NCI-H146 treated with DMSO at 0.1 percent for 48 hours (cell line): Measurements from ENCODE around the gene IFI44L.

Source experiments
- DNase-seq: peaks from one replicate; lab custom pipeline; 2025; ENCODE audit not compliant: unreplicated experiment; lab: John Stamatoyannopoulos, UW

IFI44L gene

GRCh38 chr1:78640462-78640861 lies 20.2 kb downstream of the IFI44L start:
- no peak for DNase-seq

- DNase-seq, result no peak
Observed at GRCh38 chr1:78641558-78641957, 21.3 kb downstream of the IFI44L start.

GRCh38 chr1:78645723-78646122 lies 25.5 kb downstream of the IFI44L start:
- no peak for DNase-seq

- no peak for DNase-seq
Observed at GRCh38 chr1:78647238-78647637, 27.0 kb downstream of the IFI44L start.

GRCh38 chr1:78649628-78650027 lies 29.4 kb downstream of the IFI44L start, which contains the start of gene IFI44:
Gene IFI44 (plus strand): TSS chr1:78649831. CDS start chr1:78650196, 365 bp downstream.
- no peak for DNase-seq

- no peak for DNase-seq
Observed at GRCh38 chr1:78650114-78650660, 29.9 kb downstream of the IFI44L start.

- no peak for DNase-seq
Observed at GRCh38 chr1:78651241-78651640, 31.0 kb downstream of the IFI44L start.

GRCh38 chr1:78652019-78652560 lies 31.8 kb downstream of the IFI44L start:
- DNase-seq, result no peak

- DNase-seq, result no peak
Observed at GRCh38 chr1:78658901-78659300, 38.7 kb downstream of the IFI44L start.

GRCh38 chr1:78663923-78664322 lies 43.7 kb downstream of the IFI44L start:
- DNase-seq, result no peak

GRCh38 chr1:78664763-78665162 lies 44.5 kb downstream of the IFI44L start:
- no peak for DNase-seq

- no peak for DNase-seq
Observed at GRCh38 chr1:78665809-78666208, 45.6 kb downstream of the IFI44L start.

GRCh38 chr1:78667939-78668338 lies 47.7 kb downstream of the IFI44L start:
- no peak for DNase-seq

- DNase-seq, result no peak
Observed at GRCh38 chr1:78668427-78668826, 48.2 kb downstream of the IFI44L start.

- no peak for DNase-seq
Observed at GRCh38 chr1:78672428-78672827, 52.2 kb downstream of the IFI44L start.

GRCh38 chr1:78673120-78673519 lies 52.9 kb downstream of the IFI44L start:
- no peak for DNase-seq

GRCh38 chr1:78676347-78676982 lies 56.2 kb downstream of the IFI44L start:
- DNase-seq, result no peak

- DNase-seq, result no peak
Observed at GRCh38 chr1:78676993-78677392, 56.7 kb downstream of the IFI44L start.

GRCh38 chr1:78677788-78678187 lies 57.5 kb downstream of the IFI44L start:
- no peak for DNase-seq

- DNase-seq, result no peak
Observed at GRCh38 chr1:78678324-78678723, 58.1 kb downstream of the IFI44L start.

GRCh38 chr1:78681265-78681664 lies 61.0 kb downstream of the IFI44L start:
- no peak for DNase-seq

GRCh38 chr1:78682496-78682895 lies 62.2 kb downstream of the IFI44L start:
- DNase-seq, result no peak

GRCh38 chr1:78683079-78683478 lies 62.8 kb downstream of the IFI44L start:
- DNase-seq, result no peak
